ENCODE measurements around the gene OR8J1.
"Not testable (repeated sequence)": the region's sequence is repeated elsewhere in the genome, so short reads cannot be mapped to it uniquely, and the experiment has no call there.

Gene OR8J1

DNA sequence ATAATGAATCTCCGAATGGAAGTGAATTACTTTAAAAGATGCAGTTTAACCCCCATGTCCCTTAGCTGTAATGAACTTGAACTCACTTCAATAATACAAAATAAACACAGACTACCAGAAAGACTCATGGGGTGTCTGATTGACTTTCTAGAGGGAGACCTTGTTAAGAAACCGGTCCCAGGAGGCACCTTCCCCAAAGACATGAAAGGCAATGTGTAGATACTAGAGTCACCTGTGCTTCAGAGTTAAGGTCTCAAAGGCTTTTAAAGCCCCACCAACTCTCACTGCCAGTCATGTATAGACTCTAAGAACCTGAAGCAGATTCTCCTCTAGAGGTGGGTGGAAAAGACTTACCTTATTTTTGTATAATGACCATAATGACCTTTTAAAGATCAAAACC lies at the start of gene OR8J1:
TSS of gene OR8J1 (plus strand) at position 301 of the 400 bp plus-strand sequence. CDS start 5,956 bp downstream, outside the sequence.
- DNase-seq = no peak

DNA sequence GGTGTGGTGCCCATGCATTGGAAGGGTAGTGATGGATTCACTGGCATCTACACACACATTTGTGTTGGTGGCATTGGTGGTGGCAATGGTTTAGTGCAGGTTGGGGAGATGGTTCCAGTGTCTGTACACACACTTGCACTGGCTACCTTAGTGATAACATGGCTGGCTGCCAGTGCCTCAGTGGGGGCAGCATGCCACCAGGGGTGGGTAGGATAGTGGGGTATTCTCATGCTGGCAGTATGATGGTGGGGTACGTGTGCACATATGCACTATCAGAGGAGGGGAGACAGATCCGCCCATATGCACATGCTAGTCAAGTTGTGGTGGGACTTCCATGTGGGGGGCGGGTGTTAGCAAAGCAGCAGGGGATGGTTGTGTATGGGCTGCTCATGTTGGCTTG lies 46.3 kb upstream of the OR8J1 start:
- no peak for DNase-seq

- no peak for DNase-seq
These were observed 39.2 kb upstream of the OR8J1 start, which contains the start of gene OR8K3 for GRCh38 chr11:56314844-56315243. OR8K3 (plus strand) TSS chr11:56315144; CDS start chr11:56318307, 3,163 bp downstream.

DNA sequence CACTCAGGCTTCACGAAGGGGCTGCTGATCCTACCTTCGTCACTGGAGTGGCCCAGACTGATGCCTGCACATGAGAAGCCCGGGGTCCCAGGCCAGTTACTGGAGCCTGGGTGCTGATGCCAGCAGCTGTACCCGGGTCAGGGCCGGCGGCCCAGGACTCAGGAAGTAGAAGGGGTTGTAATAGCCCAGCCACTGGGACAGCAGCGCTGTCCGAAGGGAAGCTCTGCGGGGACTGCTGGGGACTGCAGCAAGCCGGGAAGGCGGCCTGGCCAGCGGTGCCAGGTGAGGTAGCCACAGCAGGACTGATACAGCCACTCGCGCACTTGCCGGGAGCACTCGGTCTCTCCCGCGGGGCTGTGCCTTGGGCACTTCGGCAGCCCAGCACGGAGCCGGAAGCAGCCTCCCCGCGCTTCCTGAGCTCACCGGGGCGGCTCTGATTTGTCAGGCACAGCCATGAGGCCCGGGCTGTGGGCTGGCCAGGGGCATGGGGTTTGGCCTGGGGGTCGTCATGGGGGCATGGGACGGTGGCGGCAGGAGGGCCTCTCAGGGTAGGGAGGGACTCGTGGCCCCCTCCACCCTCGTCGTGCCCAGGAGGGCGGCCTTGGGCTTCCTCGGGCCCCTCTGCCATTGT lies 22.1 kb upstream of the OR8J1 start:
- DNase-seq = no peak

DNA sequence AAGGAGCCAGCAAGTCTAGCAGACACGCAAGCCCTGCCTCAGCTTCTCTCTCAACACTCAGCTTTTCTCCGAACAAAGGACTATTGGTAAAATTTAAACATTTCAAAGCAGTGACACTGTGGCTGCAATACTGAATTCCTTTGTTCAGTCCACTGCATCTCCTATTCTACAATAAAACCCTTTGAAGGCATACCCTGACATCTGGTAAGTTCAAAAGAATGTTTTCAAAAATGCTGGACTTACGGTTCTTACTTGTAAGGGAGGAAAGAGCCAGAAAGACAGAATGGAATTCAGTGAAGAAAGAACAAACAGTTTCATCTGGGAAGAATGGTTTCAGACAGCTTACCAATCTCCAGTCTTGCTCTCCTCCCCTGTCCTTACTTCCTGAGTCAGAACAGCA lies 20.9 kb upstream of the OR8J1 start:
- no peak for DNase-seq

DNA sequence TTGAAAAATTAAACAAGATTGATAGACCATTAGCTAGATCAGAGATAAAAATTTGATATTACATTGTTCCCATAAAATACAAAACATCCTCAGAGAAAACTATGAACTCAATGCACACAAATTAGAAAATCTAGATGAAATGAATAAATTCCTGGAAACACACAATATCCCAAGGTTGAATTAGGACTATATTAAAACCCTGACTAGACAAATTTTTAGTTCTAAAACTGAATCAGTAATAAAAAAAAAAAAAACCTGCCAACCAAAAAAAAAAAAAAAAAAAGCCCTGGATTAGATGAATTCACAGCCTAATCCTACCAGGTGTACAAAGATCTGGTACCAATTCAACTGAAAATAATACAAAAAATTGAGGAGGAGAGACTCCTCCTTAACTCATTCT lies 13.8 kb upstream of the OR8J1 start:
- no peak for DNase-seq

GRCh38 chr11:56345739-56346138 lies 8.4 kb upstream of the OR8J1 start, which contains the start of gene OR8K1:
OR8K1 (plus strand) TSS chr11:56346039; CDS start chr11:56346039, 0 bp downstream.
- no peak for DNase-seq

GRCh38 chr11:56375324-56375723 lies 21.2 kb downstream of the OR8J1 start, which contains the start of gene OR8U1:
OR8U1 (plus strand) TSS chr11:56375624; CDS start chr11:56375624, 0 bp downstream.
- no peak for DNase-seq

- DNase-seq = no peak
These were observed 26.0 kb downstream of the OR8J1 start for GRCh38 chr11:56380120-56380519.

- no peak for DNase-seq
These were observed 40.3 kb downstream of the OR8J1 start for GRCh38 chr11:56394381-56394780.

- no peak for DNase-seq
These were observed 42.0 kb downstream of the OR8J1 start for GRCh38 chr11:56396047-56396446.

GRCh38 chr11:56401858-56402461 lies 47.9 kb downstream of the OR8J1 start:
- DNase-seq = not testable (repeated sequence)

GRCh38 chr11:56404393-56404792 lies 50.3 kb downstream of the OR8J1 start:
- no peak for DNase-seq

DNA sequence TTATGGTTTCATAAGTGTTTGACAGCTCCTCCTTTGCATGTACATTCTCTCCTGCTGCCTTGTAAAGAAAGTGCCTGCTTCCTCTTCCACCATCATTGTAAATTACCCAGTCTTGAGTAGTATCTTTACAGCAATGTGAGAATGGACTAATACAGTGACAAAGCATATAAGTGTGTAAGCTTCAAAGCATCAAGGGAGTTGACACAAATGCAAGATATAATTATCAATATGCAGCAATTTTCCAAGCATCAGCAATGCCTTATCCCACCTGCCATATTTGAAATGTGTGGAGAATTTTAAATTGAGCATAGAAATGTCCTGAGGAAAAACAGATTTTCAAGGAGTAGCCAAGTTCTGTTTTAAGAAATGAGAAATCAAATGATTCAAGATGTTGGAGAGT lies 56.7 kb downstream of the OR8J1 start:
- DNase-seq = no peak
